HG03439 (cell line): Measurements from ENCODE around the gene CHRFAM7A.
"Not testable (repeated sequence)": the region's sequence is repeated elsewhere in the genome, so short reads cannot be mapped to it uniquely, and the experiment has no call there.

Experiments
- ATAC-seq: cut with Tn5 transposase; IDR thresholded peaks from one replicate; pipeline ENCODE4 v1.9.1; 2021; ENCODE audit warnings: mild to moderate bottlenecking, moderate library complexity; ENCODE audit not compliant: unreplicated experiment

The CHRFAM7A gene

GRCh38 chr15:30392766-30393663 lies at the start of gene CHRFAM7A:
CHRFAM7A (minus strand) TSS chr15:30393540; CDS start chr15:30383351, 10,189 bp downstream.
- not testable (repeated sequence) for ATAC-seq

DNA sequence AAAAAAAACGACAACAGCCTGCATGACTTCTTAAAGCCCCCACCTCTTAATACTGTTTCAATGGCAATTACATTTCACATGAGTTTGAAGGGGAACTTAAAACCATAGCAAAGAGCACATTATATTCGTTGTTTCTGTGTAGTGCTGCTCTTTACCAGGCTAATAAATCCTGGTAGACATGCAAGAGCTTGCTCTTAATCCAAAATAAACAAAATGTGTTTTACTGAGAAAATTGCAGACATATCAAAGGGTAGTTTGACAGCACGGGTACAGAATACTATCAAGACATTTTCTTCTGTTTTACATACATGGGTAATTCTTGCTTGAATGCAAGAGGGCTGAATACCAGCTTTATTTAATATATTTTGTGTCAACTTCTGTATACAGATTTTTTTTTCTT lies 45.0 kb upstream of the CHRFAM7A start:
- ATAC-seq, result not testable (repeated sequence)

GRCh38 chr15:30435878-30436277 lies 42.5 kb upstream of the CHRFAM7A start:
- not testable (repeated sequence) for ATAC-seq

GRCh38 chr15:30420723-30421122 lies 27.4 kb upstream of the CHRFAM7A start:
- not testable (repeated sequence) for ATAC-seq

DNA sequence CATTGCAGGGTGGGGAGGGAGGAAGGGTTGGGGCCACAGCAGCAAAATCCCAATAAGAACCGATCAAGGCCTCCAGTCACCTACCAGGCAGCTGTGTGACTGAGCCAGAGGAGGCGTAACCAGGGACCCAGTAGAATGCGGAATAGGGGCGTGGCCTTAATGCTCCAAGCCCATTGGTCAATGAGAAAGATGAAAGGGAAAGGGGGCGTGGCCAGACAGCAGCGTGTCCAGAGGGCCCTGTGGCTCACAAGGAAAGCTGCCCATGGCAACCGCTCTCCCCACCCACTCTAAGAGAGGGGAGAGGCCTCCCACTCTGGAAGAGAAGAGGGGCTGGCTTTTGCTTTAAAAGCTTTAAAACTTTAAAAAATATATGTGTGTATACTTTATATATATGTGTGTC lies 20.8 kb upstream of the CHRFAM7A start, which contains the start of gene GOLGA8R:
TSS of gene GOLGA8R (minus strand) at position 101 of the 400 bp plus-strand sequence. CDS start at position 3, 98 bp downstream.
- not testable (repeated sequence) for ATAC-seq

DNA sequence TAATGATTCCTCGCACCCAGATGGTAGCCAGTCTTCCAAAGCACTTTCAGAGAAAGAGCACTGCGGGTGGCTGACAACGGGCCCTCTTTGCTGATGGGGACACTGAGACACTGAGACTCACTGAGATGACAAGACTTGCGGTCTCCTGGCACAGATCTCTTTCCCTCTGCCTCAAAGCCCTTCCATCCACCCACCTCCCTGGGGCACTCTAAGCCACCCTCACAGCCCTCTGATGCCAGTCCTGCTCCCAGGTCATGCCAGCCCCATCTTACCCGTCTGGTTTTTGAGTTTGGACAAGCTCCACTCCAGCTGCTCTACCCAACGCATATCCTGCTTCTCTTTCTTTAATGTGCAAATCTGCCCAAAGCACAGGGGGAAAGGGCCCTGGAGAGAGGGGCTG lies 14.3 kb upstream of the CHRFAM7A start:
- not testable (repeated sequence) for ATAC-seq

DNA sequence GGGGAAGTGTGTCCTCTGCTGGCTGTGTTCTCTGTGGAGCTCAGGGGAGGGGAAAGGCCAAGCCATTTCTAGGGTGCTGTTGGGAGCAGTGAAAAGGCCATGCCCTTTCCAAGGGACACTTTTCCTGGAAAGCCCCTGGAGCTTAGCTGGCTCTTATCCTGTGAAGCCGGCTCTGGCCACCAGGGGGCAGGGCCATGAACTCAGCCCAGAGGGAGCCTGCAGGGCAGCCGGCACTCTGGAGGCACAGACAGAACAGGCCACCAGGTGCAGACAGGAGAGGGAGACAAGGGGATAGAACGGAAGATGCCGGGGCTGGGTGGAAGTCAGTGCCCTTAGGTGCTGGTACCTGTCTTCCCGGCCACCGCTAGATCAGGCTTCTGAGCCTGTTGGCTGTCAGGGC lies 5.6 kb upstream of the CHRFAM7A start:
- not testable (repeated sequence) for ATAC-seq

DNA sequence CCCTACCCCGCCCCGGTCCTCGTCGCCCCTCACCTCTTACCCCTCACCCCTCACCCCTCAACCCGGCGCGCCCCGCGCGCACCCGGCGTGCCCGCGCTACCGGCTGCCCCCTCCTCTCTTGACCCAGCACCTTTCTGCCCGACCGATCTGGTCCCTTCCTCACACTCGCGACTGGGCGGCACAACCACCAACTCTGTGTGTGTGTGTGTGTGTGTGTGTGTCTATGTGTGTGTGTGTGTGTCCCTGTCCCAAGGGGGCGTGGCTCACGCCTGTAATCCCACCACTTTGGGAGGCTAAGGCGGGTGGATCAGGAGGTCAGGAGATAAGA lies 288 bp upstream of the CHRFAM7A start:
- ATAC-seq, result not testable (repeated sequence)

- ATAC-seq, result not testable (repeated sequence)
Observed at GRCh38 chr15:30386318-30386887, 6.9 kb downstream of the CHRFAM7A start.

DNA sequence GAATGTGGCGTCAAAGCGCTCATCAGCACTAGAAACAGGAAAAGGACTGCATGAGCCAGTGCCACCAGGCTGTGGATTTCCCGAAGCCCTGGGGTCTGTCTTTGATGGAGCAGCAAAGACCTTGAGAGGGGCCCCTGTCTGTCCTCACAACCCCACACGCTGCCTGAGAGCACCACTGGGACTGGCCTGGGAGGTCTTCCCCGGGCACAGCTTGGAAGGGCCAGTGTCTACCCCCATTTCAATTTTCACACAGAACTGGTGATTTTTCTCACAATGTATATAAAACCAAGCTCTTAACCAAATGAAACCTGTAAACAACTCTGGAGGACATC lies 16.3 kb downstream of the CHRFAM7A start:
- ATAC-seq, result not testable (repeated sequence)

GRCh38 chr15:30376375-30377081 lies 16.8 kb downstream of the CHRFAM7A start:
- not testable (repeated sequence) for ATAC-seq

DNA sequence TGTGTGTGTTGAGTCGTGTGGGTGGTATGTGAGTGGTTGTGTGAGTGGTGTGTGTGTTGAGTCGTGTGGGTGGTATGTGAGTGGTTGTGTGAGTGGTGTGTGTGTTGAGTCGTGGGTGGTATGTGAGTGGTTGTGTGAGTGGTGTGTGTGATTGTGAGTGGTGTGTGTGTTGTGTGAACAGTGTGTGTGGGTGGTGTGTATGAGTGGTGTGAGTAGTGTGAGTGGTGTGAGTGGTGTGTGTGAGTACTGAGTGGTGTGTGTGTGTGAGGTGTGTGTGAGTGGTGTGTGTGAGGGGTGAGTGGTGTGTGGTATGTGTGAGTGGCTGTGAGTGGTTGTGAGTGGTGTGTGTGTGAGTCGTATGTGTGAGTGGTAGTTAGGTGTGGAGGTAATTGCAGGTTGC lies 17.5 kb downstream of the CHRFAM7A start:
- not testable (repeated sequence) for ATAC-seq

- not testable (repeated sequence) for ATAC-seq
Observed at GRCh38 chr15:30374862-30375261, 18.5 kb downstream of the CHRFAM7A start.

- ATAC-seq, result not testable (repeated sequence)
Observed at GRCh38 chr15:30368271-30368670, 25.1 kb downstream of the CHRFAM7A start.

DNA sequence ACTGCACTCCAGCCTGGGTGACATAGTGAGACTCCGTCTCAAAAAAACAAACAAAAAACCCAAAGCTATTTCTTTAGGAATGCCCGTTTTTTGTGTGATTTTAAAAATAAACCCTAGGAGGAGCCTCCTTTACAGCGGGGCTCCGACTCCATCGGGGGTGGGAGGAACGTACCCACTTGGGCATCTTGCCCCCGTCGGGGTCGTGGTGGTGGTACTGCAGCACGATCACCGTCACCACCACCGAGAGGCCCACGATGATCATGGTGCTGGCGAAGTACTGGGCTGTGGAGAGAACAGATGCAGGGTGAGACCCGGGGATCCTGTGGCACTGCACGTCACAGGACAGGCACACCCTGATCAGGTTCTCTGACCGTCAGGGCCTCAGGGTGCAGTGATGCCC lies 26.1 kb downstream of the CHRFAM7A start:
- not testable (repeated sequence) for ATAC-seq

- ATAC-seq, result not testable (repeated sequence)
Observed at GRCh38 chr15:30361404-30361803, 31.9 kb downstream of the CHRFAM7A start.

DNA sequence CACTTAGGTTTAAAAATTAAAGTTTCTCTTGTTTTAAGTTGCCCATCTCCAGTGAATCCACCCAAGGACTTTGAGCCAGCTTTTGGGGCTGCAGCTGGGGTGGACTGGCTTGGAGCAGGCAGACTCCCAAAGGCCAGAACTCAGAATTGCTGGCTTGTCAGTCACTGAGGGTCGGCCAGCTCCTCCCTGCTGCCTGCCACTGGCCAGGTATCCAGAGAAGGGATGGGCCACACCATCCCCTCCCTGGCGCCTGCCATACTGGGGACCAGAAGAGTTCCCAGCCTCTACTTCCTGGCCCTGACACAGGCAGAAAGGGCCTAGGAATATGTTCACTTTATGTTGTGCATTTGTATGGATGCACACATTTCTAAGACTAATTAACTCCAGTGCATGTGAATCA lies 32.4 kb downstream of the CHRFAM7A start:
- ATAC-seq, result not testable (repeated sequence)

GRCh38 chr15:30355043-30355442 lies 38.3 kb downstream of the CHRFAM7A start:
- not testable (repeated sequence) for ATAC-seq

DNA sequence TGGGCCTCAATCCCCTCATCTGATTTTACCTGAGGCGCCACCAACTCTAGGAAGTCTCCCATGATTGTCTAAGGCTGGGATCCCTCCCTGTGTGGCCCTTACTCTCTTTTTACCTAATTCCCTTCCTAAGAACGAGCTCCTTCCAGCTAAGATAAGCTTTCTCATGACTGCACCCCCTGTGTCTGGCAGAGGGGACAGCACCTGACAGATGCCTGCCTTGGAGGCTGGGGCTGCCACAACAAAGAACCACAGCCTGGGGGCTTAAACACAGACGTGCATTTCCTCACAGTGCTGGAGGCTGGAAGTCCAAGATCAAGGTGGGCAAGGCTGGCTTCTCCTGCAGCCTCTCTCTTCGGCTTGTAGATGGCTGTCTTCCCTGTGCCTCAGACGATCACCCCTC lies 43.5 kb downstream of the CHRFAM7A start:
- not testable (repeated sequence) for ATAC-seq

- not testable (repeated sequence) for ATAC-seq
Observed at GRCh38 chr15:30336584-30336983, 56.8 kb downstream of the CHRFAM7A start.

GRCh38 chr15:30334152-30334551 lies 59.2 kb downstream of the CHRFAM7A start:
- not testable (repeated sequence) for ATAC-seq
